ENCODE data around the gene TUFT1. TPM values are rescaled to one million over a fixed set of nuclear protein-coding genes. Genes with fewer than 3 reads are reported as not detected.

Gene TUFT1
- total RNA-seq, 2 experiments from 2014 or later: 1.7 to 2.5 TPM

- H3K36me3 Mint-ChIP-seq: no peaks in the 10 kb centered on the region
- no peak overlapping the region for H3K4me3 Mint-ChIP-seq
- peaks cover 5% of the 10 kb centered on the region for H3K4me1 Mint-ChIP-seq
- ATAC-seq (peak; percentile 91), DNase-seq (peak; percentile 86)
- CTCF ChIA-PET: interaction anchor here (0.6 to 2.4 kb wide), 9 partner anchors 10 to 229 kb away, joined by 3 to 7 read pairs (median 4); partner anchors contain the start of gene MRPL9
- no peak overlapping the region for H3K27ac Mint-ChIP-seq
- H3K27me3 Mint-ChIP-seq: no peaks in the 10 kb centered on the region
- H3K9me3 Mint-ChIP-seq (ENCODE audit: low read depth): no peaks in the 10 kb centered on the region
Observed at GRCh38 chr1:151534662-151535278, 5.3 kb upstream of the TUFT1 start.

DNA sequence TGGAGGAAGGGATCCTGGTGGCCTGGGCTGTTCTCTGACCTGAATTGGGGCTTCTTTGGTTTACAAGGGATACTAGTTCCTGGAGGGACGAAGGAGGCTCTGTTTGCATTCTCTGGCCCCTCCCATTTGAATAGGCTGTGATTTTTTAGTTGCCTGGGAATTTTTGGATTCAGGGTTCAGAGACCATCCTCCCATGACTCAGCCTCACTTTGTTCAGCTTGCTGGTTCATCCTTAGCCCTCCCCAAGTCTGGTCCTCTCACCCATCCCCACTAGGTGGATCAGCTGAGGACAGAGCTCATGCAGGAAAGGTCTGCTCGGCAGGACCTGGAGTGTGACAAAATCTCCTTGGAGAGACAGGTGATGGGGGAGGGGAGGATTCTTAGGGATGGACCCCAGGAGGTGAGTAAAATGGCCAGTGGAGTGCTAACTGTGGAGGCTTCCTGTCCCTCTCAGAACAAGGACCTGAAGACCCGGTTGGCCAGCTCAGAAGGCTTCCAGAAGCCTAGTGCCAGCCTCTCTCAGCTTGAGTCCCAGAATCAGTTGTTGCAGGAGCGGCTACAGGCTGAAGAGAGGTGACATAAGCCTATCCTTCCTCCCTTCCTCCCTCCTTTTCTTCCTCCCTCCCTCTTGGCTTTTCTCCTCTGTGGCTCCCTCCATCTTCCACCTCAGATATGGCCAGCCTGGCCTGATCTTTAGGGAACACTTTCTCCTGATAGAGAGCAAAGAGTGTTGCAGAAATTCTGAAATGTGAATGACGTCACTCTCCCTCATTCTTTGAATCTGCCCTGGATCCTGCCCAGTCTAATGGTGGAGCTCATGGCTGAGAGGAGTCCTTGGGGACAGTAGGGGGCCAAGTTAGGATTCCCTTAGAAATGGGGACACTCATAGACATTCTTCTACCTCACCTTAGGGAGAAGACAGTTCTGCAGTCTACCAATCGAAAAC lies 4.5 kb upstream of the TUFT1 start:
- Mint-ChIP-seq H3K4me3 (no peak overlapping the region), H3K27me3 (no peaks in the 10 kb centered on the region), H3K27ac (no peak overlapping the region), H3K36me3 (no peaks in the 10 kb centered on the region), H3K9me3 (ENCODE audit: low read depth) (no peaks in the 10 kb centered on the region), H3K4me1 (peaks cover 8% of the 10 kb centered on the region)
- no peak for DNase-seq
- ATAC-seq: no peak
- CTCF ChIA-PET: interaction anchor here (0.6 to 2.4 kb wide), 10 partner anchors 9 to 228 kb away, joined by 3 to 7 read pairs (median 4); partner anchors contain the start of gene MRPL9

GRCh38 chr1:151536499-151536898 lies 3.6 kb upstream of the TUFT1 start:
- H3K4me1 Mint-ChIP-seq: peaks cover 16% of the 10 kb centered on the region
- no peaks in the 10 kb centered on the region for H3K9me3 Mint-ChIP-seq (ENCODE audit: low read depth)
- peaks cover 4% of the 10 kb centered on the region for H3K27me3 Mint-ChIP-seq
- no peak overlapping the region for H3K27ac Mint-ChIP-seq
- CTCF ChIA-PET: interaction anchor here (0.8 to 1.3 kb wide), 4 partner anchors 14 to 294 kb away, joined by 3 to 5 read pairs (median 3); no protein-coding TSS in a partner anchor
- DNase-seq (no peak), ATAC-seq (no peak)
- no peak overlapping the region for H3K4me3 Mint-ChIP-seq
- no peaks in the 10 kb centered on the region for H3K36me3 Mint-ChIP-seq

GRCh38 chr1:151537112-151537511 lies 3.0 kb upstream of the TUFT1 start:
- H3K4me1 Mint-ChIP-seq: peaks cover 19% of the 10 kb centered on the region
- no peak overlapping the region for H3K4me3 Mint-ChIP-seq
- H3K9me3 Mint-ChIP-seq (ENCODE audit: low read depth): no peaks in the 10 kb centered on the region
- DNase-seq (no peak), ATAC-seq (no peak)
- CTCF ChIA-PET: interaction anchor here (0.8 to 1.3 kb wide), 5 partner anchors 14 to 299 kb away, joined by 3 to 5 read pairs (median 3); no protein-coding TSS in a partner anchor
- no peaks in the 10 kb centered on the region for H3K36me3 Mint-ChIP-seq
- peaks cover 10% of the 10 kb centered on the region for H3K27me3 Mint-ChIP-seq
- H3K27ac Mint-ChIP-seq: no peak overlapping the region

DNA sequence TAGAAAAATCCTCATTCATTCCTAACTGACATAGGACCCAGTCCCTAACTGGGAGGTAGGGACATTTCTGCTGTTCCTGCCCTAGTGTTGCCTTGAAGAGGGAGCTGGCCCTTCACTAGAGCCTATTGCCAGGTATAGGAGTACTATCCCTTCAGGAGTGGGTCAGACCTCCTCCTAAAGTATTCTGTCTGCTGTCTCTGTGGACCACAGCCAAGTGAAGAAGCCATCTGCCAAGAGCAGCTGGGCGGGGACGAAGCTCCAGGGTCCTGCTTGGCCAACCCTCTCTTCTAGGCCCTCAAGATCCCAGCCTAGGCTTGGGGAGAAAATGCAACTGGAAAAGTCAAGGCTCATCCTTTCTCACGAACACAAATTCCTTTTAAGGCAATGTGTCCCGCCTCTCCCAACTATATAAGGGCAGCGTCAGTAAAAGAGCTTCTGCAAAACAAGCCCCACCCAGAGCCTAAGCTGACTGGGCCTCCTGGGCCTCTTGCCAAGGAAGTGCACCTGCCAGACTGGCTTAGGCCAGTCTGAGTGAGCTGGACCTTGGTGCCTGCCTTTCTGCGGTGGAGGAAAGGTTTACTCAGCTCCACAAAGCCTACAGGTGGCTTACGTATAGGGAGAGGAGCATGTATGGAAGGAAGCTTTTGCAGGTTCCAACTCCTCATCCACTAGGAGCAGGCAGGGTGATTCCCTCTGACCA lies 638 bp upstream of the TUFT1 start:
- ATAC-seq: peak; percentile 11

DNA sequence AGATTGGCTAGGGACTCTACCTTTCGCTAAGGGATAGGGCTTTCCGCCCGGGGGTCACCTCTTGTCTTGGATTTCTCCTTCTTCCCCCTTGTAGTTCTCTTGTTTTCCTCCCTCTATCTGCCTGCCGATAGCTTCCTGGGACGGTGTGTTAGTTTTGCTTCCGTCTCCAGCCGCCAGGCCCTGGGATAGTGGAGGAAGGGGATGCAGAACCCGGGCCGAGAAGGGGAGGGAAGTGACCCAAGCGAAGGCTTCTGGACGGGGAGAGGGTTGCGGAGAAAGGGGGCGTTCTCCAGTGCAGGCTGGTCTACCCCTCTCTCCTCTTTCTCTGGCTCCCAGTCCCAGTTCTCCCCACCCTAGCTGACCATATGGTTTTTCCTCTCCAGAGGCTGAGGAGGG lies 871 bp downstream of the TUFT1 start:
- H3K9me3 Mint-ChIP-seq (ENCODE audit: low read depth): no peaks in the 10 kb centered on the region
- H3K4me3 Mint-ChIP-seq: peak overlapping the region; percentile 82
- CTCF ChIA-PET: interaction anchor here (0.7 to 3.3 kb wide), 6 partner anchors 30 to 290 kb away, joined by 3 to 7 read pairs (median 4); partner anchors contain the start of gene CGN
- H3K27me3 Mint-ChIP-seq: peaks cover 10% of the 10 kb centered on the region
- DNase-seq (no peak), ATAC-seq (no peak)
- peaks cover 19% of the 10 kb centered on the region for H3K4me1 Mint-ChIP-seq
- H3K27ac Mint-ChIP-seq: no peak overlapping the region
- no peaks in the 10 kb centered on the region for H3K36me3 Mint-ChIP-seq

More for the DNA sequence above, 638 bp upstream of the TUFT1 start:
- CTCF ChIA-PET: interaction anchor here (1.0 to 3.3 kb wide), 4 partner anchors 19 to 195 kb away, joined by 3 to 7 read pairs (median 6); partner anchors contain the start of gene CGN
- peaks cover 10% of the 10 kb centered on the region for H3K27me3 Mint-ChIP-seq
- H3K36me3 Mint-ChIP-seq: no peaks in the 10 kb centered on the region
- H3K4me1 Mint-ChIP-seq: peaks cover 19% of the 10 kb centered on the region
- peak overlapping the region; percentile 82 for H3K4me3 Mint-ChIP-seq
- H3K27ac Mint-ChIP-seq: no peak overlapping the region
- no peaks in the 10 kb centered on the region for H3K9me3 Mint-ChIP-seq (ENCODE audit: low read depth)
- DNase-seq: peak; percentile 58

GRCh38 chr1:151541752-151542151 lies 1.6 kb downstream of the TUFT1 start:
- no peak overlapping the region for H3K27ac Mint-ChIP-seq
- H3K4me3 Mint-ChIP-seq: peak overlapping the region; percentile 82
- H3K27me3 Mint-ChIP-seq: peaks cover 10% of the 10 kb centered on the region
- CTCF ChIA-PET: interaction anchor here (0.7 to 3.3 kb wide), 8 partner anchors 8 to 289 kb away, joined by 3 to 7 read pairs (median 4); partner anchors contain the start of gene CGN
- no peaks in the 10 kb centered on the region for H3K36me3 Mint-ChIP-seq
- H3K4me1 Mint-ChIP-seq: peaks cover 19% of the 10 kb centered on the region
- no peaks in the 10 kb centered on the region for H3K9me3 Mint-ChIP-seq (ENCODE audit: low read depth)
- ATAC-seq (no peak), DNase-seq (no peak)

- Mint-ChIP-seq H3K9me3 (ENCODE audit: low read depth) (no peaks in the 10 kb centered on the region), H3K27me3 (peaks cover 10% of the 10 kb centered on the region), H3K36me3 (no peaks in the 10 kb centered on the region), H3K4me1 (peaks cover 22% of the 10 kb centered on the region), H3K27ac (no peak overlapping the region), H3K4me3 (no peak overlapping the region)
- ATAC-seq (no peak), DNase-seq (no peak)
- CTCF ChIA-PET: interaction anchor here (0.9 to 1.2 kb wide), 2 partner anchors 9 to 13 kb away, joined by 3 read pairs; no protein-coding TSS in a partner anchor
Observed at GRCh38 chr1:151542710-151543129, 2.6 kb downstream of the TUFT1 start.

- peaks cover 10% of the 10 kb centered on the region for H3K27me3 Mint-ChIP-seq
- no peak overlapping the region for H3K4me3 Mint-ChIP-seq
- ATAC-seq (no peak), DNase-seq (no peak)
- H3K27ac Mint-ChIP-seq: no peak overlapping the region
- no peaks in the 10 kb centered on the region for H3K36me3 Mint-ChIP-seq
- H3K4me1 Mint-ChIP-seq: peaks cover 14% of the 10 kb centered on the region
- H3K9me3 Mint-ChIP-seq (ENCODE audit: low read depth): no peaks in the 10 kb centered on the region
- CTCF ChIA-PET: interaction anchor here (1.4 to 1.5 kb wide), 2 partner anchors 11 to 48 kb away, joined by 3 to 4 read pairs; no protein-coding TSS in a partner anchor
Observed at GRCh38 chr1:151545542-151545941, 5.4 kb downstream of the TUFT1 start.

- no peaks in the 10 kb centered on the region for H3K36me3 Mint-ChIP-seq
- no peak overlapping the region for H3K4me3 Mint-ChIP-seq
- H3K27ac Mint-ChIP-seq: no peak overlapping the region
- H3K9me3 Mint-ChIP-seq (ENCODE audit: low read depth): no peaks in the 10 kb centered on the region
- peaks cover 8% of the 10 kb centered on the region for H3K27me3 Mint-ChIP-seq
- ATAC-seq: no peak
- CTCF ChIA-PET: interaction anchor here (1.5 kb wide), 1 partner anchor 48 kb away, joined by 3 read pairs; no protein-coding TSS in a partner anchor
- peaks cover 8% of the 10 kb centered on the region for H3K4me1 Mint-ChIP-seq
- no peak for DNase-seq
Observed at GRCh38 chr1:151546011-151546925, 6.2 kb downstream of the TUFT1 start.

DNA sequence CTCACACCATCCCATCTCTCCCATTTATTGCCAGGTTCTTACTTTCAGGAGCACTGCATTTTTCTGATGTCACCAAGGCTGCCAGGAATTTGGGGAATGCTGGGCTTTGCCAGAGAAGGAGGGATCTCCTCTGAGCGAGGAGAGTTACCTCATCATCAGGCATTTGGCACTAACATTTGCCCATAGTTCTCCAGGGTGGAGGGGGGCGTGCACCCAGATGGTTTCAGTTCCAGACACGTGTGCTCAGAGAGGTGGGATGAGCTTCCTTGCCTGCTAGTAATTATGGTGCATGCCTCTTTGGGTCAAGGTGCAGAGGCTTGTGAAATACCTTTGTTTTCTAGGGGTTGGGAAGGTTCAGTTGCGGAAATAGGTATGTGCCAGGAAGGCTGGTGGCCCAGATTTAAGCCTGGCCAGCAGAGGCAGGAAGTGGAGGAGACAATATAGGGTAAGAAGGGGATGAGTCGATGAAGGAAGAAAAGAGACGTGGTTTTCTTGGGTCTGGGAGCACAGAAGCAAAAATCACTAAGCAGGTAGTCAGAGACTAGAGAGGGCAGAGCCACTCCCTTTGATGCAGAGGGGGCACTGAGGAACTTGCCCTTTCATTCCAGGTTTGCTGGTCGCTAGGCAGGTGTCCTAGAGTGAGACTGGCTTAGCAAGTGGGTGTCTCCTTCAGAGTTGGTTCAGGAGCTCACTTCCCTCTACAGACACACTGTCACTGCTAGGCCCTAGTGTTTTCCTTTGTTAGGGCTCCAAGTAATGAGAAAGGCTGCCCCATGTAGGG lies 7.2 kb downstream of the TUFT1 start:
- Mint-ChIP-seq H3K4me3 (no peak overlapping the region), H3K27me3 (no peaks in the 10 kb centered on the region), H3K9me3 (ENCODE audit: low read depth) (no peaks in the 10 kb centered on the region), H3K27ac (no peak overlapping the region), H3K36me3 (no peaks in the 10 kb centered on the region), H3K4me1 (peaks cover 4% of the 10 kb centered on the region)
- CTCF ChIA-PET: no interaction called here
- ATAC-seq: no peak
- DNase-seq: no peak
